ENCODE results near the gene SNRPD3. TPM values are rescaled to one million over a fixed set of nuclear protein-coding genes. Genes with fewer than 3 reads are reported as not detected.
"Not testable (repeated sequence)": the region's sequence is repeated elsewhere in the genome, so short reads cannot be mapped to it uniquely, and the experiment has no call there.

The SNRPD3 gene
- total RNA-seq, 1 experiment from 2014 or later = 220 TPM

DNA sequence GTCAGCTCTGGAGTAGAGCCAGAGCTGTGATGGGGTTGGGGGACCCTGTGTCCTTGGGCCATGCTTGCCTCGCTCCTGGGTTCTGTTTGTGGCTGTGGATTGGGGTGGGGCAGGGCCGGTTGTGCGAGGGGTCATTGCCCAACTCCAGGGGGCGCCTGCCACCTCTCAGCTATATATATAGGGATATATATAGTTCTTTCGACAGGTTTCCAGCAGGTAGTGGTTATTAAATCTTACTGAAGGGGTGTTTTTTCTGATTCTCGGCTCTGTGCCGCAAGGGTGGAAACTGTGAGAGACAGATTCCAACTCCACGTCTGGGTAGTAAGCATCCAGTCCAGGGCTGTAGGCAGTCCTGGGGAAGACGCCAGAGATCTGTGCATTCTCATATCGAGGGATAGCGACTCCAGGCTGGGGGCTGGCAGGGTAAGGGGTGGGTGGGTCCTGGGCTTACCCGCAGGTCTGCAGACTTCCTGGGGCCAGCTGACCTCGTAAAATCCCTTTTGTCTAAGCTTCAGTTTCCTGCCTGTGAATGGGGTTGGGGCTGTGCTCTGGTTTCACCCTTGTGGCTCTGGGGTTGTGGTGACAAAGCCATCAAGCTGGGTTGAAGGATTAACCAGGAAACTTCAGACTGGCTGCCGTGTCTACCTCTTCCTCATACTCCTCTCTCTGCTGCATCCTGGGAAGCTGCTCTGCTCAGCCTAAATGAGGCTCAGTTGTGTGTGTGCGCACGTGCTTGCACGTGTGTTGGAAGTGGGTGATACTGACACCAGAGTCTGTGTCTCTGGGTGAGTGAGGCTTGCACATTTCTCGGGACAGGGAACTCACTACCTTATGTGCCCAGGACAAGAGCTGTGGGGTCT lies 48.2 kb downstream of the SNRPD3 start:
- H3K36me3 ChIP-seq (ENCODE audit: insufficient read depth, low read length, poor library complexity, severe bottlenecking); intact Hi-C loops (cut with micrococcal nuclease; ENCODE audit: unreplicated experiment); H3K27me3 ChIP-seq (replicated peaks; ENCODE audit: insufficient read depth, low read depth, low read length, poor library complexity); BruUV-seq (replicated peaks); POLR2A ChIA-PET (ENCODE audit: low non-redundant PET); DNase-seq (ENCODE audit: low spot score); CTCF ChIA-PET; H3K9me3 ChIP-seq (ENCODE audit: low read depth, low read length, poor library complexity, severe bottlenecking); H3K27ac ChIP-seq (ENCODE audit: low read depth, low read length, poor library complexity, severe bottlenecking); H3K4me1 ChIP-seq (ENCODE audit: insufficient read depth, low read length, poor library complexity, severe bottlenecking); H3K4me3 ChIP-seq (ENCODE audit: low read depth, low read length, poor library complexity, severe bottlenecking): not testable (repeated sequence)
- TF ChIP-seq, protein P1, sequence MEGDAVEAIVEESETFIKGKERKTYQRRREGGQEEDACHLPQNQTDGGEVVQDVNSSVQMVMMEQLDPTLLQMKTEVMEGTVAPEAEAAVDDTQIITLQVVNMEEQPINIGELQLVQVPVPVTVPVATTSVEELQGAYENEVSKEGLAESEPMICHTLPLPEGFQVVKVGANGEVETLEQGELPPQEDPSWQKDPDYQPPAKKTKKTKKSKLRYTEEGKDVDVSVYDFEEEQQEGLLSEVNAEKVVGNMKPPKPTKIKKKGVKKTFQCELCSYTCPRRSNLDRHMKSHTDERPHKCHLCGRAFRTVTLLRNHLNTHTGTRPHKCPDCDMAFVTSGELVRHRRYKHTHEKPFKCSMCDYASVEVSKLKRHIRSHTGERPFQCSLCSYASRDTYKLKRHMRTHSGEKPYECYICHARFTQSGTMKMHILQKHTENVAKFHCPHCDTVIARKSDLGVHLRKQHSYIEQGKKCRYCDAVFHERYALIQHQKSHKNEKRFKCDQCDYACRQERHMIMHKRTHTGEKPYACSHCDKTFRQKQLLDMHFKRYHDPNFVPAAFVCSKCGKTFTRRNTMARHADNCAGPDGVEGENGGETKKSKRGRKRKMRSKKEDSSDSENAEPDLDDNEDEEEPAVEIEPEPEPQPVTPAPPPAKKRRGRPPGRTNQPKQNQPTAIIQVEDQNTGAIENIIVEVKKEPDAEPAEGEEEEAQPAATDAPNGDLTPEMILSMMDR (conservative IDR thresholded peaks at IDR 0.05; ENCODE audit: low read depth, low read length) = 0 out of 2 replicates have a peak, but pooled peaks have one; percentile 22

GRCh38 chr22:24606340-24606739 lies 50.5 kb downstream of the SNRPD3 start:
- DNase-seq (ENCODE audit: low spot score); H3K4me3 ChIP-seq (ENCODE audit: low read depth, low read length, poor library complexity, severe bottlenecking); BruUV-seq (replicated peaks); intact Hi-C loops (cut with micrococcal nuclease; ENCODE audit: unreplicated experiment); H3K9me3 ChIP-seq (ENCODE audit: low read depth, low read length, poor library complexity, severe bottlenecking); H3K27me3 ChIP-seq (replicated peaks; ENCODE audit: insufficient read depth, low read depth, low read length, poor library complexity); H3K36me3 ChIP-seq (ENCODE audit: insufficient read depth, low read length, poor library complexity, severe bottlenecking); H3K27ac ChIP-seq (ENCODE audit: low read depth, low read length, poor library complexity, severe bottlenecking); H3K4me1 ChIP-seq (ENCODE audit: insufficient read depth, low read length, poor library complexity, severe bottlenecking); CTCF ChIA-PET; POLR2A ChIA-PET (ENCODE audit: low non-redundant PET): not testable (repeated sequence)

DNA sequence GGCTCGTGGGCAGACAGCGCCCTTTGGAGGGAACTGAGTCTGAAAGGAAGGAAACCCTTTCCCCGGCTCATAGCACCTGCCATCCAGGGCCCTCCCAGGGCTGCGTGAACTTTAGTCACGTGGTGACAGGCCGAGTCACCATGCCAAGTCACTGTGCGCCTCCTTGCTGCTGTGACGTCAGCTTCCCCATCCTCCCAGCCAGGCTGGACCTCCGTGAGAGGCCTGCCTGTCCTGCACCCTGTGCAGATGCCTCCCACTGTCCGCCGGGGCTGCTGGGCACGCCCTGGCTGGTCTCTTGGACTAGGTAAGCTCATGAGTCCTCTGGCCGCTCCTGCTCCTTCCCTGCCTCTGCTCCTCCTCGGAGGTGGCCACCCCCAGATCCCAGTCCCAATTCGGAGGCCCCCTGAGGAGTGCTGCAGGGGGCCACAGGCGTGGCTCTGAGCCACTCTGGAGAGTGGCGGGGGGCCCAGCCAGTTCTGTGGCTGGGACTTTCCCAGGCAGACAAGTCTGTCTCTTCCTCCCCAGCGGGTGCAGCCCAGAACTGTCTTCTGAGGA lies 51.7 kb downstream of the SNRPD3 start:
- H3K27me3 ChIP-seq (replicated peaks; ENCODE audit: insufficient read depth, low read depth, low read length, poor library complexity); DNase-seq (ENCODE audit: low spot score); H3K4me3 ChIP-seq (ENCODE audit: low read depth, low read length, poor library complexity, severe bottlenecking); intact Hi-C loops (cut with micrococcal nuclease; ENCODE audit: unreplicated experiment); POLR2A ChIA-PET (ENCODE audit: low non-redundant PET); H3K4me1 ChIP-seq (ENCODE audit: insufficient read depth, low read length, poor library complexity, severe bottlenecking); H3K9me3 ChIP-seq (ENCODE audit: low read depth, low read length, poor library complexity, severe bottlenecking); BruUV-seq (replicated peaks); H3K27ac ChIP-seq (ENCODE audit: low read depth, low read length, poor library complexity, severe bottlenecking); CTCF ChIA-PET; H3K36me3 ChIP-seq (ENCODE audit: insufficient read depth, low read length, poor library complexity, severe bottlenecking): not testable (repeated sequence)

- intact Hi-C loops (cut with micrococcal nuclease; ENCODE audit: unreplicated experiment); H3K27ac ChIP-seq (ENCODE audit: low read depth, low read length, poor library complexity, severe bottlenecking); H3K9me3 ChIP-seq (ENCODE audit: low read depth, low read length, poor library complexity, severe bottlenecking); POLR2A ChIA-PET (ENCODE audit: low non-redundant PET); H3K4me1 ChIP-seq (ENCODE audit: insufficient read depth, low read length, poor library complexity, severe bottlenecking); H3K4me3 ChIP-seq (ENCODE audit: low read depth, low read length, poor library complexity, severe bottlenecking); H3K27me3 ChIP-seq (replicated peaks; ENCODE audit: insufficient read depth, low read depth, low read length, poor library complexity); H3K36me3 ChIP-seq (ENCODE audit: insufficient read depth, low read length, poor library complexity, severe bottlenecking); BruUV-seq (replicated peaks); DNase-seq (ENCODE audit: low spot score); CTCF ChIA-PET: not testable (repeated sequence)
Observed at GRCh38 chr22:24608327-24608726, 52.5 kb downstream of the SNRPD3 start.

DNA sequence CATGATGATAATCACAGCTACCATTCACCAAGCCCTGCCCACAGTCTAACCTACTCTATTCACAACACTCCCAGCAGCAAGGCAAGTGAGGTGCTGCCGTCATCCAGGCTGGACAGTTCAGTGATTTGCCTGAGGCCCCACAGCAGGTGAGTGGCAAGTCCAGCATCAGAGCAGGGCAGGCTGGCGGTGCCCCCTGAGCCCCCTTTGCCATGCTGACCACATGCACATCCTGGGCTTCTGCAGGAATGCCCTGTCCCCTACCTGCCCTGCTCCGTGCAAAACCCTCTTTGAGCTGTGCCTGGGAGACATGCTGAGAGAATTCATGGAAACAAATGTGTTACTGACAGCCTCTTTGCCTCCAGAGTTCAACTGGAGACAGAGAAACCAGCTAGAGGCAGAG lies 54.1 kb downstream of the SNRPD3 start:
- DNase-seq (ENCODE audit: low spot score); H3K36me3 ChIP-seq (ENCODE audit: insufficient read depth, low read length, poor library complexity, severe bottlenecking); H3K9me3 ChIP-seq (ENCODE audit: low read depth, low read length, poor library complexity, severe bottlenecking); H3K4me1 ChIP-seq (ENCODE audit: insufficient read depth, low read length, poor library complexity, severe bottlenecking); CTCF ChIA-PET; BruUV-seq (replicated peaks); POLR2A ChIA-PET (ENCODE audit: low non-redundant PET); intact Hi-C loops (cut with micrococcal nuclease; ENCODE audit: unreplicated experiment); H3K4me3 ChIP-seq (ENCODE audit: low read depth, low read length, poor library complexity, severe bottlenecking); H3K27me3 ChIP-seq (replicated peaks; ENCODE audit: insufficient read depth, low read depth, low read length, poor library complexity); H3K27ac ChIP-seq (ENCODE audit: low read depth, low read length, poor library complexity, severe bottlenecking): not testable (repeated sequence)

DNA sequence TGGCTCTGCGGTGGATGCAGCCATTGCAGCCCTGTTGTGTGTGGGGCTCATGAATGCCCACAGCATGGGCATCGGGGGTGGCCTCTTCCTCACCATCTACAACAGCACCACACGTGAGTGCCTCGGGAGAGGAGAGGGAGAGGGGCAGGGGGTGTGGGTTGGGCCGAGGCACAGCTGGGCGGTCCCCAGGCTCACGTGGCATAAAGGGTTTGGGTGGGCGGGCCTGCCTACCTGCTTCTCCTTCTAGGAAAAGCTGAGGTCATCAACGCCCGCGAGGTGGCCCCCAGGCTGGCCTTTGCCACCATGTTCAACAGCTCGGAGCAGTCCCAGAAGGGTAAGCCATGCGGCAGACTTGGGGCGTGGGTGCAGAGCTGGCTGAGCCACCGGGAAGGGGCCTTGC lies 59.0 kb downstream of the SNRPD3 start:
- DNase-seq (ENCODE audit: low spot score); H3K36me3 ChIP-seq (ENCODE audit: insufficient read depth, low read length, poor library complexity, severe bottlenecking); H3K27me3 ChIP-seq (replicated peaks; ENCODE audit: insufficient read depth, low read depth, low read length, poor library complexity); CTCF ChIA-PET; H3K4me1 ChIP-seq (ENCODE audit: insufficient read depth, low read length, poor library complexity, severe bottlenecking); intact Hi-C loops (cut with micrococcal nuclease; ENCODE audit: unreplicated experiment); BruUV-seq (replicated peaks); H3K9me3 ChIP-seq (ENCODE audit: low read depth, low read length, poor library complexity, severe bottlenecking); H3K4me3 ChIP-seq (ENCODE audit: low read depth, low read length, poor library complexity, severe bottlenecking); H3K27ac ChIP-seq (ENCODE audit: low read depth, low read length, poor library complexity, severe bottlenecking): not testable (repeated sequence)
- POLR2A ChIA-PET (ENCODE audit: low non-redundant PET) = interaction anchor here (0.6 kb wide), 1 partner anchor 261 kb away, joined by 4 read pairs; no protein-coding TSS in a partner anchor

- H3K27ac ChIP-seq (ENCODE audit: low read depth, low read length, poor library complexity, severe bottlenecking); POLR2A ChIA-PET (ENCODE audit: low non-redundant PET); H3K27me3 ChIP-seq (replicated peaks; ENCODE audit: insufficient read depth, low read depth, low read length, poor library complexity); H3K4me1 ChIP-seq (ENCODE audit: insufficient read depth, low read length, poor library complexity, severe bottlenecking); H3K4me3 ChIP-seq (ENCODE audit: low read depth, low read length, poor library complexity, severe bottlenecking); BruUV-seq (replicated peaks); CTCF ChIA-PET; DNase-seq (ENCODE audit: low spot score); H3K36me3 ChIP-seq (ENCODE audit: insufficient read depth, low read length, poor library complexity, severe bottlenecking); intact Hi-C loops (cut with micrococcal nuclease; ENCODE audit: unreplicated experiment); H3K9me3 ChIP-seq (ENCODE audit: low read depth, low read length, poor library complexity, severe bottlenecking): not testable (repeated sequence)
Observed at GRCh38 chr22:24621244-24621643, 65.4 kb downstream of the SNRPD3 start.

All from A673 (cell line).